Osteocyte (in vitro differentiated cells): Measurements from ENCODE around the gene SLC23A1. TPM values are rescaled to one million over a fixed set of nuclear protein-coding genes. Genes with fewer than 3 reads are reported as not detected.

ENCODE experiments used
- DNase-seq: peaks from one replicate; pipeline ENCODE4 v3.0.0; 2021; ENCODE audit warnings: mixed read lengths; ENCODE audit not compliant: unreplicated experiment; ENCODE audit errors: extremely low spot score
- H3K27ac Mint-ChIP-seq: one replicate; pipeline ENCODE4 v1.8.0; 2021; ENCODE audit warnings: mild to moderate bottlenecking, mixed read lengths; ENCODE audit not compliant: unreplicated experiment
- H3K27me3 Mint-ChIP-seq: one replicate; pipeline ENCODE4 v1.8.0; 2021; ENCODE audit warnings: mixed read lengths; ENCODE audit not compliant: unreplicated experiment
- H3K36me3 Mint-ChIP-seq: one replicate; pipeline ENCODE4 v1.8.0; 2021; ENCODE audit warnings: mixed read lengths; ENCODE audit not compliant: unreplicated experiment
- H3K4me1 Mint-ChIP-seq: one replicate; pipeline ENCODE4 v1.8.0; 2021; ENCODE audit warnings: mixed read lengths; ENCODE audit not compliant: unreplicated experiment
- H3K4me3 Mint-ChIP-seq: one replicate; pipeline ENCODE4 v1.8.0; 2021; ENCODE audit warnings: mild to moderate bottlenecking, moderate library complexity, mixed read lengths; ENCODE audit not compliant: unreplicated experiment
- H3K9me3 Mint-ChIP-seq: one replicate; pipeline ENCODE4 v1.8.0; 2021; ENCODE audit warnings: mixed read lengths; ENCODE audit not compliant: unreplicated experiment
- CTCF ChIP-seq: fragments of 200-600 bp; sonication (generic); IDR thresholded peaks from 2 replicates; pipeline ENCODE4 v1.5.0; 2021; ENCODE audit warnings: antibody characterized with exemption, mild to moderate bottlenecking, moderate library complexity
- total RNA-seq: library from RNA; stranded (reverse); gene quantifications from 2 replicates; pipeline ENCODE4 v1.2.1, GENCODE V29; 2021

Gene SLC23A1
- total RNA-seq, 1 donor from 2014 or later = not detected

- H3K27ac Mint-ChIP-seq = no peak overlapping the region
- no peak for TF ChIP-seq CTCF
- no peaks in the 10 kb centered on the region for H3K9me3 Mint-ChIP-seq
- no peak for DNase-seq
- H3K4me1 Mint-ChIP-seq = peaks cover 29% of the 10 kb centered on the region
- H3K4me3 Mint-ChIP-seq = no peak overlapping the region
- H3K27me3 Mint-ChIP-seq = no peaks in the 10 kb centered on the region
- peaks cover under 1% of the 10 kb centered on the region for H3K36me3 Mint-ChIP-seq
Measured at GRCh38 chr5:139406963-139407362, 23.9 kb upstream of the SLC23A1 start.

- peaks cover 3% of the 10 kb centered on the region for H3K36me3 Mint-ChIP-seq
- H3K4me3 Mint-ChIP-seq = peak overlapping the region; percentile 96
- peak overlapping the region; percentile 100 for H3K27ac Mint-ChIP-seq
Measured at GRCh38 chr5:139404484-139404840, 21.4 kb upstream of the SLC23A1 start.

GRCh38 chr5:139403787-139404483, 20.8 kb upstream of the SLC23A1 start, which contains the start of gene SPATA24:
Gene SPATA24 (minus strand): TSS chr5:139404089. CDS start chr5:139404060, 29 bp downstream.
- Mint-ChIP-seq H3K27me3 (no peaks in the 10 kb centered on the region), H3K27ac (peak within 1 kb of the TSS; percentile 100), H3K9me3 (no peaks in the 10 kb centered on the region), H3K4me3 (peak within 1 kb of the TSS; percentile 96), H3K4me1 (peaks cover 29% of the 10 kb centered on the region), H3K36me3 (peaks cover 6% of the 10 kb centered on the region)
- TF ChIP-seq CTCF = no peak
- peak; percentile 98 for DNase-seq

More at GRCh38 chr5:139404484-139404840, 21.4 kb upstream of the SLC23A1 start:
- TF ChIP-seq CTCF = no peak
- no peaks in the 10 kb centered on the region for H3K27me3 Mint-ChIP-seq
- H3K9me3 Mint-ChIP-seq = no peaks in the 10 kb centered on the region
- no peak for DNase-seq
- peaks cover 29% of the 10 kb centered on the region for H3K4me1 Mint-ChIP-seq

- DNase-seq = no peak
- no peaks in the 10 kb centered on the region for H3K9me3 Mint-ChIP-seq
- H3K4me3 Mint-ChIP-seq = peak overlapping the region; percentile 96
- peaks cover 6% of the 10 kb centered on the region for H3K36me3 Mint-ChIP-seq
- H3K4me1 Mint-ChIP-seq = peaks cover 29% of the 10 kb centered on the region
- TF ChIP-seq CTCF = no peak
- H3K27me3 Mint-ChIP-seq = no peaks in the 10 kb centered on the region
- H3K27ac Mint-ChIP-seq = peak overlapping the region; percentile 100
Measured at GRCh38 chr5:139403418-139403786, 20.3 kb upstream of the SLC23A1 start.

GRCh38 chr5:139402561-139403158, 19.6 kb upstream of the SLC23A1 start:
- Mint-ChIP-seq H3K27ac (peak overlapping the region; percentile 100), H3K9me3 (no peaks in the 10 kb centered on the region), H3K4me3 (peak overlapping the region; percentile 96), H3K4me1 (peaks cover 33% of the 10 kb centered on the region), H3K36me3 (peaks cover 6% of the 10 kb centered on the region), H3K27me3 (no peaks in the 10 kb centered on the region)
- TF ChIP-seq CTCF = peak; percentile 40
- DNase-seq = no peak
